Uterus (tissue), 4 donors: ENCODE results near the gene MAGEB10. TPM values are rescaled to one million over a fixed set of nuclear protein-coding genes. Genes with fewer than 3 reads are reported as not detected.

Experiments
- DNase-seq, 2 donors: peaks; one replicate each; pipeline ENCODE4 v3.0.0-alpha.2; 2019 to 2020
- H3K27ac ChIP-seq, 2 donors: fragments of 200-600 bp; sonication (generic); 1 replicate in 1 of 2; 2 replicates in 1 of 2; pipeline ENCODE4 v1.5.1; 2016 to 2018
- H3K27me3 ChIP-seq, 2 donors: fragments of 200-600 bp; sonication (generic); one replicate each; pipeline ENCODE4 v1.5.1; 2018 to 2019; ENCODE audit warnings: control low read depth in 1 of 2
- H3K36me3 ChIP-seq, 2 donors: fragments of 200-600 bp; sonication (generic); one replicate each; pipeline ENCODE4 v1.5.1; 2019; ENCODE audit warnings: control low read depth in 1 of 2
- H3K4me1 ChIP-seq, 2 donors: fragments of 200-600 bp; sonication (generic); one replicate each; pipeline ENCODE4 v1.5.1; 2018 to 2019; ENCODE audit warnings: control low read depth in 1 of 2
- H3K4me3 ChIP-seq, 2 donors: fragments of 200-600 bp; sonication (generic); 1 replicate in 1 of 2; 2 replicates in 1 of 2; pipeline ENCODE4 v1.5.1; 2018 to 2019; ENCODE audit warnings: mild to moderate bottlenecking in 1 of 2
- H3K9me3 ChIP-seq, 2 donors: fragments of 200-600 bp; sonication (generic); one replicate each; pipeline ENCODE4 v1.5.1; 2019; ENCODE audit warnings: control low read depth in 1 of 2
- POLR2A ChIP-seq, 2 donors: fragments of 450-650 bp; IDR thresholded peaks; one replicate each; pipeline ENCODE4 v1.6.1; 2016; ENCODE audit warnings: antibody characterized with exemption in 2 of 2, mild to moderate bottlenecking in 1 of 2, moderate library complexity in 1 of 2
- intact Hi-C: fragments of 100-400 bp; cut with DNase I; formaldehyde crosslinking; loops from one replicate; pipeline ENCODE4 v1.15.1; 2023; ENCODE audit warnings: low total_unique reads
- total RNA-seq, 4 donors: library from RNA; depleted of rRNA in 3 of 4; stranded (reverse); fragments of >200 nt in 3 of 4; gene quantifications; one replicate each; pipeline versions ENCODE4 v1.1.0 to v1.2.4, GENCODE V29; 2014 to 2023
- TF ChIP-seq, protein P1 (sequence below), 4 experiments: fragments of 200-600 bp in 2 of 4; fragments of 450-650 bp in 2 of 4; sonication (generic) in 2 of 4; IDR thresholded peaks; one replicate each; pipeline ENCODE4 v1.5.1; 2016 to 2019; ENCODE audit warnings: antibody characterized with exemption in 4 of 4, mild to moderate bottlenecking in 2 of 4, moderate library complexity in 1 of 4
- donor health status: DM: yes; HTN: yes; CAD: no.

MAGEB10 gene
- total RNA-seq, 4 donors from 2014 or later, result not detected

- intact Hi-C loops, result no loop called here
- no peaks in the 10 kb centered on the region for H3K36me3 ChIP-seq
Observed at GRCh38 chrX:27838185-27838584, 30.4 kb downstream of the MAGEB10 start.

GRCh38 chrX:27840881-27841280 lies 33.1 kb downstream of the MAGEB10 start:
- intact Hi-C loops, result no loop called here
- no peaks in the 10 kb centered on the region for H3K9me3 ChIP-seq
- no peak overlapping the region for H3K27ac ChIP-seq
- TF ChIP-seq, protein P1, sequence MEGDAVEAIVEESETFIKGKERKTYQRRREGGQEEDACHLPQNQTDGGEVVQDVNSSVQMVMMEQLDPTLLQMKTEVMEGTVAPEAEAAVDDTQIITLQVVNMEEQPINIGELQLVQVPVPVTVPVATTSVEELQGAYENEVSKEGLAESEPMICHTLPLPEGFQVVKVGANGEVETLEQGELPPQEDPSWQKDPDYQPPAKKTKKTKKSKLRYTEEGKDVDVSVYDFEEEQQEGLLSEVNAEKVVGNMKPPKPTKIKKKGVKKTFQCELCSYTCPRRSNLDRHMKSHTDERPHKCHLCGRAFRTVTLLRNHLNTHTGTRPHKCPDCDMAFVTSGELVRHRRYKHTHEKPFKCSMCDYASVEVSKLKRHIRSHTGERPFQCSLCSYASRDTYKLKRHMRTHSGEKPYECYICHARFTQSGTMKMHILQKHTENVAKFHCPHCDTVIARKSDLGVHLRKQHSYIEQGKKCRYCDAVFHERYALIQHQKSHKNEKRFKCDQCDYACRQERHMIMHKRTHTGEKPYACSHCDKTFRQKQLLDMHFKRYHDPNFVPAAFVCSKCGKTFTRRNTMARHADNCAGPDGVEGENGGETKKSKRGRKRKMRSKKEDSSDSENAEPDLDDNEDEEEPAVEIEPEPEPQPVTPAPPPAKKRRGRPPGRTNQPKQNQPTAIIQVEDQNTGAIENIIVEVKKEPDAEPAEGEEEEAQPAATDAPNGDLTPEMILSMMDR (IDR thresholded peaks at IDR 0.05), result no peak
- TF ChIP-seq POLR2A (IDR thresholded peaks at IDR 0.05), result no peak
- no peak overlapping the region for H3K4me3 ChIP-seq
- no peaks in the 10 kb centered on the region for H3K27me3 ChIP-seq
- H3K4me1 ChIP-seq, result no peaks in the 10 kb centered on the region
- DNase-seq, result no peak
- no peaks in the 10 kb centered on the region for H3K36me3 ChIP-seq

More at GRCh38 chrX:27838185-27838584, 30.4 kb downstream of the MAGEB10 start:
- Histone ChIP-seq H3K27ac (no peak overlapping the region), H3K4me3 (no peak overlapping the region), H3K9me3 (no peaks in the 10 kb centered on the region), H3K27me3 (no peaks in the 10 kb centered on the region), H3K4me1 (no peaks in the 10 kb centered on the region)
- DNase-seq, result no peak
- TF ChIP-seq, protein P1 (IDR thresholded peaks at IDR 0.05), result no peak
- no peak for TF ChIP-seq POLR2A (IDR thresholded peaks at IDR 0.05)

- H3K4me1 ChIP-seq, result no peaks in the 10 kb centered on the region
- no peak for DNase-seq
- no peaks in the 10 kb centered on the region for H3K9me3 ChIP-seq
- no peak overlapping the region for H3K4me3 ChIP-seq
- TF ChIP-seq, protein P1 (IDR thresholded peaks at IDR 0.05), result no peak
- no peak for TF ChIP-seq POLR2A (IDR thresholded peaks at IDR 0.05)
- no peaks in the 10 kb centered on the region for H3K36me3 ChIP-seq
- no peak overlapping the region for H3K27ac ChIP-seq
- no peaks in the 10 kb centered on the region for H3K27me3 ChIP-seq
- intact Hi-C loops, result no loop called here
Observed at GRCh38 chrX:27842859-27843258, 35.1 kb downstream of the MAGEB10 start.

- Histone ChIP-seq H3K9me3 (no peaks in the 10 kb centered on the region), H3K4me1 (no peaks in the 10 kb centered on the region), H3K27me3 (no peaks in the 10 kb centered on the region), H3K36me3 (no peaks in the 10 kb centered on the region), H3K4me3 (no peak overlapping the region), H3K27ac (no peak overlapping the region)
- TF ChIP-seq, protein P1 (IDR thresholded peaks at IDR 0.05), result no peak
- TF ChIP-seq POLR2A (IDR thresholded peaks at IDR 0.05), result no peak
- DNase-seq, result no peak
- intact Hi-C loops, result no loop called here
Observed at GRCh38 chrX:27860337-27860736, 52.5 kb downstream of the MAGEB10 start.

DNA sequence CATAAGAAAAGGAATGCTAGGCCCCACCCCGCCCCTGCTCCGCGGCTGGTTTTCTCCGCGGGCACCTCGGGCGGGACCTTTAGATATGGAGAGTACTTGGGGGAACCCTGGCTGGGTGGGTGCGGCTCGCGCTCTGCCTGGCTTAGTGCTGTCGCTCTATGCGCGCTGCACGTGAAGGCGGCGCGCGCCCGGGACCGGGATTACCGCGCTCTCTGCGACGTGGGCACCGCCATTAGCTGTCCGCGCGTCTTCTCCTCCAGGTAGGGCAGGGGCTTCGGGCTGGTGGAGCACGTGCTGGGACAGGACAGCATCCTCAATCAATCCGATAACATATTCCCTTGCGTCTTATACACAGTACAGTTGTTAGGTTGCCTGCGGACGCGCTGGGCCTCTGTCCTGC lies 56.0 kb downstream of the MAGEB10 start:
- no peak overlapping the region for H3K27ac ChIP-seq
- TF ChIP-seq, protein P1 (IDR thresholded peaks at IDR 0.05), result no peak
- no peak for TF ChIP-seq POLR2A (IDR thresholded peaks at IDR 0.05)
- no peaks in the 10 kb centered on the region for H3K36me3 ChIP-seq
- intact Hi-C loops, result no loop called here
- no peak overlapping the region for H3K4me3 ChIP-seq
- no peaks in the 10 kb centered on the region for H3K9me3 ChIP-seq
- DNase-seq, result no peak
- no peaks in the 10 kb centered on the region for H3K4me1 ChIP-seq
- H3K27me3 ChIP-seq, result no peaks in the 10 kb centered on the region

Other genes with a start within 250 kb of the MAGEB10 start
- not detected for gene DCAF8L2, start 217.6 kb upstream of the MAGEB10 start, total RNA-seq
- gene DCAF8L1, start 173.5 kb downstream of the MAGEB10 start, total RNA-seq, result not detected